ENCODE measurements around the gene SMARCB1. TPM values are rescaled to one million over a fixed set of nuclear protein-coding genes. Genes with fewer than 3 reads are reported as not detected.
A peak's percentile ranks its signal among the peaks of the same experiment; 100 is the strongest.

SMARCB1 gene
- total RNA-seq, 1 experiment from 2014 or later: 136 TPM

DNA sequence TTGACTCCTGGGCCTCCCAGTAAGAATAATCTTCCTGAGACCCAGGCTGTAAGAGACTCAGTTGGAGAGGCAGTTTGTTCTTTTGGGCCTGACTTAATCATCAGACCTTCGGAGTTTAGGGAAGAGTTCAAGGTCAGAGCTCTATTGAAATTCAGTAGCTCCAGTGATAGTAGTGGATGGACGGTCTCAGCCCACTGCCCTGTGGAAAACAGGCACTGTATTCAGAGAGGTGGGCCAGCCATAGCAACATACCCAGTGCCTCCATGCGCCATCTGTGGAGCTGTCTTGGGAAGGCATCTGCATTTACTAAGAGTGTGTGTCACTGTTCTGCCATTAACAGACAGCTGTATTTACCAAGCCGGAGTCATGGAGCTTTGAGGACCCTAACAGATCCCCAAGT is 2.9 kb downstream of the SMARCB1 start:
- Histone ChIP-seq H2BK20ac (ENCODE audit: low read depth, low read length, poor library complexity, severe bottlenecking) (no peak overlapping the region), H3K23ac (ENCODE audit: insufficient read length, low read depth, low read length) (no peak overlapping the region), H2AK5ac (ENCODE audit: insufficient read length, low read length) (no peak overlapping the region), H4K20me1 (ENCODE audit: control insufficient read depth, insufficient read depth, insufficient read length) (no peaks in the 10 kb centered on the region), H3K4me2 (ENCODE audit: insufficient read depth, insufficient read length, low read length) (no peak overlapping the region), H3K4me1 (ENCODE audit: insufficient read depth, low read length) (peaks cover 2% of the 10 kb centered on the region; the same call in 1 of the 2 replicates), H3K4ac (ENCODE audit: low read depth, low read length) (no peak overlapping the region), H2BK15ac (ENCODE audit: low read depth, low read length) (no peak overlapping the region), H2AFZ (ENCODE audit: low read length) (no peak overlapping the region), H3K27me3 (ENCODE audit: insufficient read depth, low read length) (no peaks in the 10 kb centered on the region; the same call in 1 of the 2 replicates), H3T11ph (ENCODE audit: low read length) (no peak overlapping the region), H3K9me3 (ENCODE audit: control insufficient read depth, low read depth, low read length) (no peaks in the 10 kb centered on the region), H3K79me2 (ENCODE audit: insufficient read depth, low read length) (peaks cover 16% of the 10 kb centered on the region; the same call in 1 of the 2 replicates), H3K14ac (ENCODE audit: insufficient read depth, low read length) (no peak overlapping the region), H2BK120ac (ENCODE audit: low read depth, low read length, poor library complexity, severe bottlenecking) (no peak overlapping the region), H3K79me1 (ENCODE audit: insufficient read depth, low read depth, low read length, poor library complexity, severe bottlenecking) (no peaks in the 10 kb centered on the region), H3K27ac (ENCODE audit: insufficient read length, low read depth, low read length) (no peak overlapping the region), H2BK5ac (ENCODE audit: insufficient read length, low read length) (no peak overlapping the region), H3K9ac (ENCODE audit: extremely low read depth, insufficient read length, low read length) (no peak overlapping the region), H4K91ac (ENCODE audit: insufficient read length, low read depth, low read length) (no peak overlapping the region), H3K18ac (ENCODE audit: insufficient read length, low read depth, low read length) (no peak overlapping the region), H4K8ac (replicated peaks; ENCODE audit: insufficient read length, low read depth, low read length) (no peak overlapping the region), H2BK12ac (ENCODE audit: insufficient read length, low read depth, low read length) (no peak overlapping the region), H3K23me2 (ENCODE audit: insufficient read length, low read depth, low read length, poor library complexity, severe bottlenecking) (peaks cover 2% of the 10 kb centered on the region), H4K5ac (ENCODE audit: insufficient read length, low read depth, low read length) (no peak overlapping the region), H3K56ac (ENCODE audit: insufficient read length, low read depth, low read length) (no peak overlapping the region)
- H3K27me3 Mint-ChIP-seq (ENCODE audit: low read depth): no peaks in the 10 kb centered on the region
- DNase-seq: no peak
- no CpG with 5 or more reads among the region's 4 CpGs for WGBS (ENCODE audit: extremely low coverage, insufficient read length, low lambda C conversion rate)
- peaks cover 14 to 36% (median 34%) of the 10 kb centered on the region in 3 experiments; a peak in 6 of 7 replicates for H3K36me3 Mint-ChIP-seq (ENCODE audit: insufficient read depth in 1 of 3, low read depth in 3 of 3)
- TF ChIP-seq, protein P1, sequence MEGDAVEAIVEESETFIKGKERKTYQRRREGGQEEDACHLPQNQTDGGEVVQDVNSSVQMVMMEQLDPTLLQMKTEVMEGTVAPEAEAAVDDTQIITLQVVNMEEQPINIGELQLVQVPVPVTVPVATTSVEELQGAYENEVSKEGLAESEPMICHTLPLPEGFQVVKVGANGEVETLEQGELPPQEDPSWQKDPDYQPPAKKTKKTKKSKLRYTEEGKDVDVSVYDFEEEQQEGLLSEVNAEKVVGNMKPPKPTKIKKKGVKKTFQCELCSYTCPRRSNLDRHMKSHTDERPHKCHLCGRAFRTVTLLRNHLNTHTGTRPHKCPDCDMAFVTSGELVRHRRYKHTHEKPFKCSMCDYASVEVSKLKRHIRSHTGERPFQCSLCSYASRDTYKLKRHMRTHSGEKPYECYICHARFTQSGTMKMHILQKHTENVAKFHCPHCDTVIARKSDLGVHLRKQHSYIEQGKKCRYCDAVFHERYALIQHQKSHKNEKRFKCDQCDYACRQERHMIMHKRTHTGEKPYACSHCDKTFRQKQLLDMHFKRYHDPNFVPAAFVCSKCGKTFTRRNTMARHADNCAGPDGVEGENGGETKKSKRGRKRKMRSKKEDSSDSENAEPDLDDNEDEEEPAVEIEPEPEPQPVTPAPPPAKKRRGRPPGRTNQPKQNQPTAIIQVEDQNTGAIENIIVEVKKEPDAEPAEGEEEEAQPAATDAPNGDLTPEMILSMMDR (conservative IDR thresholded peaks at IDR 0.05): peak; percentile 30; the same call in 1 of the 3 replicates
- H3K9me3 Mint-ChIP-seq: no peaks in the 10 kb centered on the region
- peak overlapping the region in 2 of 3 experiments; percentile 19 to 39; a peak in 3 of 7 replicates for H3K27ac Mint-ChIP-seq
- peak overlapping the region in 1 of 2 experiments; percentile 13; a peak in 1 of 5 replicates for H3K4me3 Mint-ChIP-seq
- peaks cover 22 to 30% of the 10 kb centered on the region in 2 experiments for H3K4me1 Mint-ChIP-seq
